Neural cell (in vitro differentiated cells): Measurements from ENCODE around the gene GCLM. TPM values are rescaled to one million over a fixed set of nuclear protein-coding genes. Genes with fewer than 3 reads are reported as not detected.
"Not testable (repeated sequence)": the region's sequence is repeated elsewhere in the genome, so short reads cannot be mapped to it uniquely, and the experiment has no call there.

Experiments used
- H2AFZ ChIP-seq: fragments of 200-600, 300-800 bp; sonication (generic), shearing (Covaris generic); 2 replicates; pipeline ENCODE4 v1.6.0; 2014; ENCODE audit warnings: low read depth, mild to moderate bottlenecking, antibody characterized with exemption, low read length, moderate library complexity
- H3F3A ChIP-seq: fragments of 200-600 bp; shearing (Covaris generic); 2 replicates; pipeline ENCODE4 v1.6.1; 2016; ENCODE audit warnings: mild to moderate bottlenecking, moderate library complexity, mixed read lengths, antibody characterized with exemption, low read length; ENCODE audit not compliant: insufficient read depth, poor library complexity, severe bottlenecking
- H3K27ac ChIP-seq: fragments of 200-600, 300-800 bp; sonication (generic), shearing (Covaris generic); 2 replicates; pipeline ENCODE4 v1.5.1; 2014; ENCODE audit warnings: mild to moderate bottlenecking, low read length, moderate library complexity
- H3K27me3 ChIP-seq: fragments of 300-800, 200-600 bp; sonication (generic), shearing (Covaris generic); 2 replicates; pipeline ENCODE4 v1.6.0; 2014; ENCODE audit warnings: mild to moderate bottlenecking, low read depth, low read length, moderate library complexity; ENCODE audit not compliant: insufficient read depth
- H3K36me3 ChIP-seq: fragments of 300-800, 200-600 bp; sonication (generic), shearing (Covaris generic); 2 replicates; pipeline ENCODE4 v1.5.1; 2014; ENCODE audit warnings: mild to moderate bottlenecking, antibody characterized with exemption, low read length, moderate library complexity; ENCODE audit not compliant: insufficient read depth
- H3K4me2 ChIP-seq: fragments of 300-800, 200-600 bp; sonication (generic), shearing (Covaris generic); 2 replicates; pipeline ENCODE4 v1.6.0; 2014; ENCODE audit warnings: mild to moderate bottlenecking, low read length
- H3K4me3 ChIP-seq: fragments of 300-800, 200-600 bp; sonication (generic), shearing (Covaris generic); 2 replicates; pipeline ENCODE4 v1.5.1; 2014; ENCODE audit warnings: mild to moderate bottlenecking, low read length, moderate library complexity
- H3K79me2 ChIP-seq: fragments of 200-600 bp; shearing (Covaris generic); replicated peaks from 2 replicates; pipeline ENCODE4 v1.6.0; 2014; ENCODE audit warnings: mild to moderate bottlenecking, low read length, moderate library complexity; ENCODE audit not compliant: insufficient read depth
- H3K9ac ChIP-seq: fragments of 300-800, 200-600 bp; sonication (generic), shearing (Covaris generic); 2 replicates; pipeline ENCODE4 v1.6.1; 2016; ENCODE audit warnings: mild to moderate bottlenecking, low read length, mixed read lengths
- H3K9me2 ChIP-seq: fragments of 200-600 bp; shearing (Covaris generic); 2 replicates; pipeline ENCODE4 v1.6.1; 2016; ENCODE audit warnings: mild to moderate bottlenecking, low read length, mixed read lengths; ENCODE audit not compliant: insufficient read depth
- H3K9me3 ChIP-seq: fragments of 200-600, 300-800 bp; sonication (generic), shearing (Covaris generic); 2 replicates; pipeline ENCODE4 v1.6.1; 2016; ENCODE audit warnings: mild to moderate bottlenecking, mixed run types, low read length, moderate library complexity, mixed read lengths
- H4K20me1 ChIP-seq: fragments of 200-600 bp; shearing (Covaris generic); 2 replicates; pipeline ENCODE4 v1.6.1; 2016; ENCODE audit warnings: mild to moderate bottlenecking, mixed run types; ENCODE audit not compliant: insufficient read depth
- EP300 ChIP-seq: fragments of 450-650 bp; conservative IDR thresholded peaks from 2 replicates; pipeline ENCODE4 v1.6.1; 2014; ENCODE audit warnings: antibody characterized with exemption, mild to moderate bottlenecking, moderate library complexity; ENCODE audit not compliant: poor library complexity, severe bottlenecking
- EZH2 ChIP-seq: fragments of 200-600, 300-800 bp; shearing (Covaris generic), sonication (generic); IDR thresholded peaks from 2 replicates; pipeline ENCODE4 v1.6.1; 2014; ENCODE audit warnings: antibody characterized with exemption, low read length, borderline replicate concordance, mild to moderate bottlenecking; ENCODE audit not compliant: insufficient read depth, poor library complexity, severe bottlenecking
- MXI1 ChIP-seq: fragments of 450-650 bp; conservative IDR thresholded peaks from 2 replicates; pipeline ENCODE4 v1.6.1; 2014; ENCODE audit warnings: antibody characterized with exemption, mild to moderate bottlenecking; ENCODE audit not compliant: poor library complexity, severe bottlenecking
- POLR2AphosphoS5 ChIP-seq: IDR thresholded peaks from 2 replicates; pipeline ENCODE4 v1.6.1; 2012
- RAD21 ChIP-seq: fragments of 450-650 bp; conservative IDR thresholded peaks from 2 replicates; pipeline ENCODE4 v1.6.1; 2014; ENCODE audit warnings: antibody characterized with exemption, mild to moderate bottlenecking, moderate library complexity
- SMC3 ChIP-seq: fragments of 450-650 bp; conservative IDR thresholded peaks from 2 replicates; pipeline ENCODE4 v1.6.1; 2014; ENCODE audit warnings: antibody characterized with exemption, mild to moderate bottlenecking, moderate library complexity; ENCODE audit not compliant: poor library complexity
- TAF1 ChIP-seq: IDR thresholded peaks from 2 replicates; pipeline ENCODE4 v1.6.1; 2012; ENCODE audit warnings: low read depth
- polyA plus RNA-seq: library from polyadenylated mRNA; depleted of rRNA; stranded (reverse); fragments of >200 nt; gene quantifications from 2 replicates; pipeline ENCODE4 v1.2.3, GENCODE V29; 2014
- TF ChIP-seq, protein P1 (sequence below): fragments of 450-650 bp; IDR thresholded peaks from 2 replicates; pipeline ENCODE4 v1.5.1; 2014; ENCODE audit warnings: antibody characterized with exemption, mild to moderate bottlenecking, moderate library complexity; ENCODE audit not compliant: poor library complexity, severe bottlenecking
- TF ChIP-seq, protein P2 (sequence below): IDR thresholded peaks from 2 replicates; pipeline ENCODE4 v1.6.1; 2012; ENCODE audit warnings: borderline replicate concordance

GCLM gene
- polyA plus RNA-seq, 1 donor from 2014 or later = 3.7 TPM

DNA sequence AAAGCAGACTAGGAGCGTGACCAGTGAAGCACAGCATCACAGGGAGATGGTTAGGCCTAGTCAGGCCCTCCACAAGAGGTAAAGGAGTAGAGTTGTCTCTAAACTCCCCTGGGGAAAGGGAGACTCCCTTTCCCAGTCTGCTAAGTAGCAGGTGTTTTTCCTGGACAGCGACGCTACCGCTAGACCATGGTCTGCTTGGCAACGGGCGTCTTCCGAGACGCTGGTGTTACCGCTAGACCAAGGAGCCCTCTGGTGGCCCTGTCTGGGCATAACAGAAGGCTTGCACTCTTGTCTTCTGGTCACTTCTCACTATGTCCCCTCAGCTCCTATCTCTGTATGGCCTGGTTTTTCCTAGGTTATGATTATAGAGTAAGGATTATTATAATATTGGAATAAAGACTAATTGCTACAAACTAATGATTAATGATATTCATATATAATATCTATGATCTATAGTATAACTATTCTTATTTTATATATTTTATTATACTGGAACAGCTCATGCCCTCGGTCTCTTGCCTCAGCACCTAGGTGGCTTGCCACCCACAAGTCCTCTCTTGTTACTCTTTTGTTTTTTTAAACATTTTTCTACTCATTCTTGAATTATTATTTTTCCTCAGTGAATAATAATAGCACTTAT lies 58.4 kb downstream of the GCLM start:
- H3K9me3 ChIP-seq, H4K20me1 ChIP-seq, H2AFZ ChIP-seq, H3K4me2 ChIP-seq, H3K9me2 ChIP-seq, H3K36me3 ChIP-seq, H3K27ac ChIP-seq, H3K79me2 ChIP-seq, H3K4me3 ChIP-seq, H3K9ac ChIP-seq, H3K27me3 ChIP-seq: not testable (repeated sequence)
- peaks cover 11% of the 10 kb centered on the region for H3F3A ChIP-seq
- TF ChIP-seq SMC3 (peak; percentile 62), RAD21 (peak; percentile 40)
- TF ChIP-seq, protein P1, sequence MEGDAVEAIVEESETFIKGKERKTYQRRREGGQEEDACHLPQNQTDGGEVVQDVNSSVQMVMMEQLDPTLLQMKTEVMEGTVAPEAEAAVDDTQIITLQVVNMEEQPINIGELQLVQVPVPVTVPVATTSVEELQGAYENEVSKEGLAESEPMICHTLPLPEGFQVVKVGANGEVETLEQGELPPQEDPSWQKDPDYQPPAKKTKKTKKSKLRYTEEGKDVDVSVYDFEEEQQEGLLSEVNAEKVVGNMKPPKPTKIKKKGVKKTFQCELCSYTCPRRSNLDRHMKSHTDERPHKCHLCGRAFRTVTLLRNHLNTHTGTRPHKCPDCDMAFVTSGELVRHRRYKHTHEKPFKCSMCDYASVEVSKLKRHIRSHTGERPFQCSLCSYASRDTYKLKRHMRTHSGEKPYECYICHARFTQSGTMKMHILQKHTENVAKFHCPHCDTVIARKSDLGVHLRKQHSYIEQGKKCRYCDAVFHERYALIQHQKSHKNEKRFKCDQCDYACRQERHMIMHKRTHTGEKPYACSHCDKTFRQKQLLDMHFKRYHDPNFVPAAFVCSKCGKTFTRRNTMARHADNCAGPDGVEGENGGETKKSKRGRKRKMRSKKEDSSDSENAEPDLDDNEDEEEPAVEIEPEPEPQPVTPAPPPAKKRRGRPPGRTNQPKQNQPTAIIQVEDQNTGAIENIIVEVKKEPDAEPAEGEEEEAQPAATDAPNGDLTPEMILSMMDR = peak; percentile 55

DNA sequence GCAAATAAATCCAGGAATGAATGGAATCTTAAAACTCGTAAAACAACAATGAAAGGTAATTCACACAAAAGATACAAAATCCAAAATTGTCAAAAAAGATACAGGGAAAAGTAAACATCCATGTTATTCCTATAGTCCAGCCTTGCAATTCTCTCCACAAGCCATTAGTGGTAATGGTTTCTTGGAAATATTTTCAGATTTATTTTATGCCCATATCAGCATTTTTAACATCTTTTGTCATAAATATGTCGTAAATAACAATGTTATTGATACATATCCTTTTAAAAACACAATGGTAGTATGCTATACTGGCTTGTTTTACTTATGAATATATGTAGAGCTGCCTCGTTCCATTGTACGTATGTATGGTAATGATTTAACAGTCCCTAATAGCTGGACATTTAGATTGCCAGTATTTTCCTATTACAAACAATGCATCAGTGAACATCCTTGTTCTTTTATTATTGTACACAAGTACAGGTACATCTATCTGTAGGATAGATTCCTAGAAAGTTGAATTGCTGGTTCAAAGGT lies 60.8 kb downstream of the GCLM start:
- H3F3A ChIP-seq = peaks cover 18% of the 10 kb centered on the region
- H3K9me3 ChIP-seq = no peaks in the 10 kb centered on the region
- no peaks in the 10 kb centered on the region for H4K20me1 ChIP-seq
- TF ChIP-seq MXI1 = no peak
- TF ChIP-seq, protein P2, sequence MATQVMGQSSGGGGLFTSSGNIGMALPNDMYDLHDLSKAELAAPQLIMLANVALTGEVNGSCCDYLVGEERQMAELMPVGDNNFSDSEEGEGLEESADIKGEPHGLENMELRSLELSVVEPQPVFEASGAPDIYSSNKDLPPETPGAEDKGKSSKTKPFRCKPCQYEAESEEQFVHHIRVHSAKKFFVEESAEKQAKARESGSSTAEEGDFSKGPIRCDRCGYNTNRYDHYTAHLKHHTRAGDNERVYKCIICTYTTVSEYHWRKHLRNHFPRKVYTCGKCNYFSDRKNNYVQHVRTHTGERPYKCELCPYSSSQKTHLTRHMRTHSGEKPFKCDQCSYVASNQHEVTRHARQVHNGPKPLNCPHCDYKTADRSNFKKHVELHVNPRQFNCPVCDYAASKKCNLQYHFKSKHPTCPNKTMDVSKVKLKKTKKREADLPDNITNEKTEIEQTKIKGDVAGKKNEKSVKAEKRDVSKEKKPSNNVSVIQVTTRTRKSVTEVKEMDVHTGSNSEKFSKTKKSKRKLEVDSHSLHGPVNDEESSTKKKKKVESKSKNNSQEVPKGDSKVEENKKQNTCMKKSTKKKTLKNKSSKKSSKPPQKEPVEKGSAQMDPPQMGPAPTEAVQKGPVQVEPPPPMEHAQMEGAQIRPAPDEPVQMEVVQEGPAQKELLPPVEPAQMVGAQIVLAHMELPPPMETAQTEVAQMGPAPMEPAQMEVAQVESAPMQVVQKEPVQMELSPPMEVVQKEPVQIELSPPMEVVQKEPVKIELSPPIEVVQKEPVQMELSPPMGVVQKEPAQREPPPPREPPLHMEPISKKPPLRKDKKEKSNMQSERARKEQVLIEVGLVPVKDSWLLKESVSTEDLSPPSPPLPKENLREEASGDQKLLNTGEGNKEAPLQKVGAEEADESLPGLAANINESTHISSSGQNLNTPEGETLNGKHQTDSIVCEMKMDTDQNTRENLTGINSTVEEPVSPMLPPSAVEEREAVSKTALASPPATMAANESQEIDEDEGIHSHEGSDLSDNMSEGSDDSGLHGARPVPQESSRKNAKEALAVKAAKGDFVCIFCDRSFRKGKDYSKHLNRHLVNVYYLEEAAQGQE = no peak
- TF ChIP-seq SMC3 = no peak
- TF ChIP-seq EP300 = no peak
- TF ChIP-seq, protein P1 = no peak
- no peak for TF ChIP-seq TAF1
- no peak for TF ChIP-seq EZH2
- TF ChIP-seq POLR2AphosphoS5 = no peak
- peak overlapping the region; percentile 90 for H2AFZ ChIP-seq
- H3K4me3 ChIP-seq = peak overlapping the region; percentile 93
- H3K36me3 ChIP-seq = no peaks in the 10 kb centered on the region
- H3K9ac ChIP-seq = peak overlapping the region; percentile 89
- no peaks in the 10 kb centered on the region for H3K27me3 ChIP-seq
- H3K9me2 ChIP-seq = no peaks in the 10 kb centered on the region
- peak overlapping the region; percentile 91 for H3K27ac ChIP-seq
- H3K4me2 ChIP-seq = peak overlapping the region; percentile 53
- H3K79me2 ChIP-seq = no peaks in the 10 kb centered on the region
